ENCODE data around the gene ADCY4. TPM values are rescaled to one million over a fixed set of nuclear protein-coding genes. Genes with fewer than 3 reads are reported as not detected.
"Not testable (repeated sequence)": the region's sequence is repeated elsewhere in the genome, so short reads cannot be mapped to it uniquely, and the experiment has no call there.

The ADCY4 gene
- total RNA-seq, 1 experiment from 2014 or later, result under 0.01 TPM

DNA sequence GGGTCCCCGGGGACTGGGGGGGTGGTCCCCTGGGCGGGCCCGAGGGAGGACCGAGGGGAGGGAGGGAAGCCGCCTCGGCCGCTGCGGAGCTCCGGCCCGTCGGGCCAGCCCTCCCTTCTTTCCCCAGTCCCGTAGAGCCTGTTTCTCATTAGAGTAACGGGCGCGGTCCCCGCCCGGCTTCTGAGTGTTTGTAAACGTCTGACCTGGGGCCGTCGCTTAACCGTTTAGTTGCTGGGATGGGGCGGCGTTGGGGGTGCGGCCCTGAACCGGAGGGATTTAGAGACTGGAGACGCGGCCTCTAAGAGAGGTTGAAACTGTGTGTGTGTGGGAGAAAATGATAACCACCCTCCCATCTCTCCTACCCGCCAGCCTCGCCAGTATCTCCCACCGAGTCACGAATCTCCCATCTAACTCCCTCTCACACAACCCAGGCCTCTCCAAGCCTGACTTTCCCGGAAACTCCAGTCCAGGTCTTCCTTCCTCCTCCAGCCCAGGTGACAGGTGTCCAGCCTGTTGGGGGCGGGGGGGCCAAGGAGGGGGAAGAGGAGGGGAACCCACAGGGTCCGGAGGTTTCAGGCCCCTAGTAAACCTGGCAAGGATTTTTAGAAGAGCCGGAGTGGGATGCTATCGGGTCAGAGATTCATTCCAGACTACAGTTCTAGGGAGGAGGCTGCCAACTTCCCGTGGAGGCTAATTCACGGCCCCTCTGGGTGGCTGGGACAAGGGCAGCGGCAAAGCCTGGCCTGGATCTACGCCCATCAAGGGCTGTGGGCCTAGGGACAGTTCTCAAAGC is 32.0 kb upstream of the ADCY4 start:
- peak; percentile 89 for DNase-seq (ENCODE audit: low read depth)

DNA sequence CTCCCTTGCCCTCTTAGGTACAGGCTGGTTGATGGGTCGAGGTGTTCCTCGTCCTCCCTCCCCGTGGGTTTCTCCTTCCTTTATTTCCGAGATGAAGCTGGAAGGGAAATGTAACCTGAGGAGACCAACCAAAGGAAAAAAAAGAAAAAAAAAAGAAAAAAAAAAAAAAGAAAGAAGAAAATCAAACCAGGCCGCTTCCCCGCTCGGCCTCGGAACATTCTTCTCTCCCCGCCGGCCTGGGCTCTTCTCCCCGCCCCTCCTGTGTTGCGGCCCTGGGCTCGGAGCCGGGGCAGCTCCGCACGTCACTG is 31.5 kb upstream of the ADCY4 start:
- no peak for DNase-seq (ENCODE audit: low read depth)

DNA sequence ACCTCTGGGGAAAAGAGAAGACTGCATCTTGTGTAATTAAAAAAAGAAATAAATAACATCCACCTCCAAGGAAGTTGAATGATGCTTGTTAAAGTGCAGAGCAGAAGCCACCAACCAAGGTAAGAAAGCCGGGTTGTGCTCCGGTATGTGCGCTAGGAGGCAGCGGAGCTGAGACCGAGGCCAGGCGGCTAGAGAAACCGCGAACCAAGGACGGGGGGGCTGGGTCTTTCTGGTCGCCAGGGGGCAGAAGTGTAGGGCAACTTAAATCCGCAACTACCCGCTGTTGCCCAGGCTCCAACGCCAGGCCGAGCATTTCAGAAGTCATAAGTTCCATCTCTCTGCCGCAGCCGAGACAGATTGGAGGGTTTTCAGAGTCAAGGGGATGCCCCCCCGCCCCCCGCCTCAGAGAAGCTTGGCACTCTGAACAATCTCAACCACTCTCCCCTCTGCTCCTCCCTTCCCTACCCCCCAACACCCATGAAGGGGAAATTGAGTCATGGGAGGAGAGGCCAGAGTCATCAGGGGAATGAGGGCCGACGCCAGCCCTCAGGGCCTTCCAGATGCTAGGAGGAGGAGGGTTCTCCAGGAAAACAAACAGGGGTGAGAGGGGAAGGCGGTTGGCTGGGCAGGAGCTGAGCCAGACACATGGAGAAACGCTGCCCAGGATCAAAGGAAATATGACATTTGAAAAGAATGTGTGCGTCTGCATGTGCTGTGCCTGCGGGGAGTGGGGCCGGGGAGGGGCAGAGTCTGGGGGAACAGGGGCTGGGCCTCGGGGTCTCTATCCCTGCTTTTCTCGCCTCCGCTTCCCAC is 30.9 kb upstream of the ADCY4 start:
- DNase-seq (ENCODE audit: low read depth), result peak; percentile 83

DNA sequence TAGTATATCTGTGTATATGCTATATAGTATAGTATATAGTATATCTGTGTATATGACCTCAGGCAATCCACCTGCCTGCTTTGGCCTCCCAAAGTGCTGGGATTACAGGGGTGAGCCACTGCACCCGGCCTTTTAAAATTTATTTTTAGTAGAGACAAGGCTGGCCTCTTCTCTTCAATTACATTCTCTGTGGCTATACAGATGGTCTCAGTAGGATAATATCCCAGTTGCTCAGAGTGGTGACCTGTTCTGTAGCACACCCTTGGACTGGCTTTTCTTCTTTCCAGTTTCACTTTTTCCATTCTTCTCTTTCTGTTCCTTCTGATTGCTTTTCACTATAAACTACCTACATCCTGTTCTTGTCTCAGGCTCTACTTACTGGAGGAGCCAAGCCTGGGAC is 30.0 kb upstream of the ADCY4 start:
- DNase-seq (ENCODE audit: low read depth), result no peak

DNA sequence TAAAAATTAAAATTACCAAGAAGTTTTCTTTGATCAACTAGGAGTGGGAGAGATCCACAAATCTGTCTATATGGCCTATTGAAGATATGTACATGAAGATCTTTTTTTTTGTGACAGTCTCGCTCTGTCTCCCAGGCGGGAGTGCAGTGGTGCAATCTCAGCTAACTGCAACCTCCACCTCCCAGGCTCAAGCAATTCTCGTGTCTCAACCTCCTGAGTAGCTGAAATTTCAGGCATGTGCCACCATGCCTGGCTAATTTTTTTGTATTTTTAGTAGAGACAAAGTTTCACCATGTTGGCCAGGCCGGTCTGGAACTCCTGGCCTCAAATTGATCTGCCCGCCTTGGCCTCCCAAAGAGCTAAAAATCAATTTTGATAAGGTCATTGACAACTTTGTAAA is 28.5 kb upstream of the ADCY4 start:
- DNase-seq (ENCODE audit: low read depth), result no peak

DNA sequence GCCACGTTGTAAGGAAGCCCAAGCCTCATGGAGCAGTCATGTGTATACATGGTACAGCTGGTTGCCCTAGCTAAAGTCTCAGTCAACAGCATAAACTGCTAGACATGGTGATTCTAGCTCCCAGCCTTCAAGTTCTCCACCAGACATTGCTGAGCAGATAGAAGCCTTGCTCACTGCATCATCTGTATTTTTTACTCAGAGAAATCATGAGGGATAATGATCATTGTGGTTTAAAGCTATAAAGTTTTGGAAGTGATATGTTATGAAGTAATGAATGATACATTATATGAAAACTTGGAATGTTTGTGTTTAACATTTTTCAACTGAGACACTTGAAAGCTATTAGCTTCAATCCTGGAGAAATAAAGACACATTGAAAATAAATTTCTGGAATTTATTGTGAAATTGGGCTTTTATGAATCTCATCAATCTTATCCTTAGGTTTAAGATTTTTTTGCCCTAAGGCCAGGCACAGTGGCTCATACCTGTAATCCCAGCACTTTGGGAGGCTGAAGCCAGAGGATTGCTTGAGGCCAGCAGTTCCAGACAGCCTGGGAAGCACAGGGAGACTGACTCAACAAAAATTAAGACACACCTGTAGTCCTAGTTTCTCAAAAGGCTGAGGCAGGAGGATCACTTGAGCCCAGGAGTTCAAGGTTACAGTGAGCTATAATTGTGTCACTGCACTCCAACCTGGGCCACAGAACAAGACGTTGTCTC is 27.5 kb upstream of the ADCY4 start:
- no peak for DNase-seq (ENCODE audit: low read depth)

DNA sequence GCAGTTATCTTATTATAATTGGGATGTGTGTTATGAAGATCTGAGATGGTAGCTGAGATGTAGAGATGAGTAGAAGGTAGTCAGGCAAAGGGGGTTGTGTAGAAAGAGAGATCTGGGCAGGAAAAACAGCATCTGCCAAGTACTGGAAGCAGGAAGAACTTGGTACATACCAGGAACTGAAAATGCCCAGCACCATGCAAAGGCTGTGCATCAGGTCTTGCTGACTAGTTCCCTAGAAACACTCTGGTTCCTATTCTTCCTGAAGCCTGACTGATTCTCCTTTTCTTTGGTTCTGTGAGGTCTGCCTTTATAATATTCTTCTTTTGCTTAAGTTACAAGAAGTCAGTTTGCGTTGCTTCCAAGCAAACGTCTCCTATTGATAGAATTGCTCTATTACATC is 26.5 kb upstream of the ADCY4 start:
- no peak for DNase-seq (ENCODE audit: low read depth)

DNA sequence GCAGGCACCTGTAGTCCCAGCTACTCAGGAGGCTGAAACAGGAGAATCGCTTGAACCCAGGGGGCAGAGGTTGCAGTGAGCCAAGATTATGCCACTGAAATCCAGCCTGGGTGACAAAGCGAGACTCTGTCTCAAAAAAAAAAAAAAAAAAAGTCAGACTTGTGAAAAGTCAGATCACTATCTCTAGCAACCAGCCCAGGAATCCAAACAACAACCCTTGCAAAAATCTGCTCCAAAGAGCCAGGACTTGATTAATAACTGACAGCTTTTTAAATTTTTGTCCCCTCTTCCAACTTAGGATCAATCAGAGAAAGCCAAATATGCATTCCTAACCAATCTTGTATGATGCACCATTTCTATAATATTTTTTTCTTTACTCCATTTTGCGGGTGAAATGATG is 25.4 kb upstream of the ADCY4 start:
- DNase-seq (ENCODE audit: low read depth), result no peak

DNA sequence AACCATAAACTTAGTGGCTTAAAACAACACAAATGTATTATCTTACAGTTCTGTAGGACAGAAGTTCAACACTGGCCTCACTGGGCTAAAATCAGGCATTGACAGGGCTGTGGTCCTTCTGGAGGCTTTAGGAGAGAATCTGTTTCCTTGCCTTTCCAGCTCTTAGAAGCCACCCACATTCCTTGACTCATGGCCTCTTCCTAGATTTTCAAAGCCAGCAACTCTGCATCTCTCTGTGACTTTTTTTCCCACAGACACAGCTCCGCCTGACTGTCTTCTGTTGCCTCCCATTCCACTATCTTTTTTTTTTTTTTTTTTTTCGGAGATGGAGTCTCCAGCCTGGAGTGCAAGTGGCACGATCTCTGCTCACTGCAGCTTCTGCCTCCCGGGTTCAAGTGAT is 21.3 kb upstream of the ADCY4 start:
- DNase-seq (ENCODE audit: low read depth), result no peak

DNA sequence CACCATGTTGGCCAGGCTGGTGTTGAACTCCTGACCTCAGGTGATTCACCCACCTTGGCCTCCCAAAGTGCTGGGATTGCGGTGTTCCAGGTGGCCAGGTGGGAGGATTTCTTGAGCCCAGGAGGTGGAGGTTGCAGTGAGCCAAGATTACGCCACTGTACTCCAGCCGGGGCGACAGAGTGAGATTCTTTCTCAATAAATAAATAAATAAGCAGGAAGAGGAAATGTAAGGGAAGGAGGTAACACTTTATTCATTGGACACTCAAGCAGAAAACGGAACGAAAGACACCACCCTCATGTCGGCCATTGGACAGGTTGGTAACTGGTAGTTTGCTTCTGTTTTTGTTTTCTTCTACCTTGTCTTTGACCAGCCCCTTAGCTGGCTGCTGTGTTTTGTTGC is 20.1 kb upstream of the ADCY4 start:
- no peak for DNase-seq (ENCODE audit: low read depth)

DNA sequence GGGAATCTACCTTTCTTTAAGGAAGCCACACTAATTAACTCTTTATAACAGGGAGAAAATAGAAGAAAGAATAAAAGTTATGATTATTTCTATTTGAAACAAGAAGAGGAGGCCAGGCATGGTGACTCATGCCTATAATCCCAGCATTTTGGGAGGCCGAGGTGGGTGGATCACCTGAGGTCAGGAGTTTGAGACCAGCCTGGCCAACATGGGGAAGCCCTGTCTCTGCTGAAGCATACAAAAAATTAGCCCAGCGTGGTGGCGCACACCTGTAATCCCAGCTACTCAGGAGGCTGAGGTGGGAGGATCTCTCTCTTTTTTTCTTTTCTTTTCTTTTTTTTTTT is 19.6 kb upstream of the ADCY4 start:
- not testable (repeated sequence) for DNase-seq (ENCODE audit: low read depth)

DNA sequence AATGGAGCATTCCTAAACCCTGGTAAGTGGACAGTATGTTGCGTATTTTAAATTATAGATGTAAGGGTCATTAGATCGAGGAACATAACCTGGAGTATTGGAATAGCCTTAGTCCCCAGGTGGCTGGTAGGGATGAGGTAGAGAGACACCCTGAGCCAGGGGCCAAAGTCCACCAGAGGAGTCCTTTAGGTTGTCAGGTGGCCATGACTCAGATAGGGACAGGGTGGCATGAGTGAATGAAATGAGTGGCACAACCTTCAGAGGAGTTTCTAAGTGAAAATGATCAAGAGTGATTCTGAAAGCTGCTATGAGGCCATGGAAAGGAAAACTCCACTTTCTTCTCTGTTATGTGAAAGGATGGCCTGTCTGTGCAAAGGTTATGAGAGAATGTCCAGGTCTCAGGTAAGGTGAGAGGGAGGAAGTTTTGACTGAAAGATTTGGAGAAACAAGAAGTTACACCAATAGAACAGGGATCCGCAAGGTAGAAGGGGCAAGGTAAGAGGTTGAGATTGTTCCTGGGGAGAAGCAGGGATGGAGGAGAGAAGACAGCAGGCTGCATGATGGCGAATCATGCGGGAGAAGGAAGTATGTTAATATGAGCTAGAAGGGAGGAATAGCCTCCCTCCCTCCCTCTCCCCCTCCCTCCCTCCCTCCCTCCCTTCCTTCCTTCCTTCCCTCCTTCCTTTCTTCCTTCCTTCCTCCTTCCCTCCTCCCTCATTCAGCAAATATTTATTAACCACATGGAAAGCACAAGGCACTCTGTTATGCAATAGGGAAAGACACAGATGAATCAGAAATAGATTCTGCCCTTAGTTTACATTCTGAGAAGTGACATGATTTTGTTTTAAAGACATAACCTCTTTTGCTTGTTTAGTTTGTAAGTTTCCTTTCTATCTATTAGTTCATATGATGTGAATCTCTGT is 18.9 kb upstream of the ADCY4 start:
- peak; percentile 47 for DNase-seq (ENCODE audit: low read depth)

DNA sequence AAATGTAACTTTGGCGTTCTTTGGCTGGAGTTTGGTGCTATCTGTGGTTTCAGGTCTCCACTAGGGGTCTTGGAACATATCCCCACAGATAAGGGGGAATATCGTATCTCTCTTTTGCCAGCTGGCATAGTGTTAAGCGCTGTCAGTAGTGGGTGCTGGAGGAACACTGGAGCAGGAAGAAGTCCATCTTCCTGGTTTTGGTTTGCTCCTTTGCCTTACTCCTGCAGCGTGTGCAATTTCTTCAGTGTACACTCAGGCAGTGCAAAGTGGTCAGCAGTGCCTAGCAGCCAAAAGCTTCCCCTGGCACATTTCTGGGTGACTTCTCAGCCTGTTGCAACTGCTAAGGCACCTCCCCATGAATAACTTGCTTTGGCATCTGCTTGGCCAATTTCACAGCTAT is 16.6 kb upstream of the ADCY4 start:
- peak; percentile 50 for DNase-seq (ENCODE audit: low read depth)

DNA sequence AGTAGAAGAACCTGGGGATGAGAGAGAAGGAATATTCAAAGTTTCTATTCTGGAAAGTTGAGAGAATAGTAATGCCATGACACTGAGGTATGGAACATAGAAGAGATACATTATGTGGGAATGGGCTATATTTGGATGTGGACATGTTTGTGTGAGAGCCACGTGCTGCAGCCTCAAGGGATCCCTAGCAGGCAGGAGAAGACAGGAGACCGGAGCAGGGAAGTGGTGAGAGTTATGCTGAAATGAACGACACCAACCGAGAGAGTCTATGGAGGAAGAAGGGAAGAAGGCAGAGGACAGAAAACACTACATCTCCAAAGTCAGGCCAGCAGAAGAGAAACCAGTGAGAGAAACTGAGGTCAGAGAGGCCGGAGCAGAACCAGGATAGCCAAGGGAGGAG is 14.9 kb upstream of the ADCY4 start:
- no peak for DNase-seq (ENCODE audit: low read depth)

DNA sequence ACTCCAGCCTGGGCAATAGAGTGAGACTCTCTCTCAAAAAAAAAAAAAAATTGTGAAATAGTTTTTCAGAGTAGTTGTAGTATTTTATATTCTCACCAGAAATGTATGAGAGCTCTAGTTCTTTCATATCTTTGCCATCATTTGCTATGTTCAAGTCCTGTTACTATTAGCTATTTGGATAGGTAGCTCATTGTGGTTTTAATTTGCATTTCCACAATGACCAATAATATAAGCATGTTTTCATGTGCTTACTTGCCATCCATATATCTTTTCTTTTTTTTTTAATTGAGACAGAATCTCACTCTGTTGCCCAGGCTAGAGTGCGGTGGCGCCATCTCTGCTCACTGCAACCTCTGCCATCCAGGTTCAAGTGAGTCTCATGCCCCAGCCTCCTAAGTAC is 13.3 kb upstream of the ADCY4 start:
- DNase-seq (ENCODE audit: low read depth), result no peak

DNA sequence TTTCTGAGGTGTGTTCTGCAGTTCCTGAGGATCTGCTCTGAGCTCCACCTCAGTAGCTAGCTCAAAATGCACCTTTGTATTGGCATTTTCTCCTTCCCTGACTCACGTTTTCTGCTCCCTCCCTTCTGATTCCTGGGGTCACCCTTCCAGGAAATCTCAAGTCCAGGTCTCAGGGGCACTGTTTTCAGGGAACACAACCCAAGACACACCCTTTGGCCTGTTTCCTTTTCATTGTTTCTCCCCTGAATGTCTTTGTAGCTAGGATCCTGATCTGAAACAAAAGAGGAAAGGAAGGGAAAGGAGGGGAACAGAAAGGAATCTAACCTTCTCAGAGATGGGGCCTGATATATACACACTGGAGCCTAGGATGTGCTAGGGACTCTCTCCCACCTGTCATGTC is 12.3 kb upstream of the ADCY4 start:
- DNase-seq (ENCODE audit: low read depth), result no peak

DNA sequence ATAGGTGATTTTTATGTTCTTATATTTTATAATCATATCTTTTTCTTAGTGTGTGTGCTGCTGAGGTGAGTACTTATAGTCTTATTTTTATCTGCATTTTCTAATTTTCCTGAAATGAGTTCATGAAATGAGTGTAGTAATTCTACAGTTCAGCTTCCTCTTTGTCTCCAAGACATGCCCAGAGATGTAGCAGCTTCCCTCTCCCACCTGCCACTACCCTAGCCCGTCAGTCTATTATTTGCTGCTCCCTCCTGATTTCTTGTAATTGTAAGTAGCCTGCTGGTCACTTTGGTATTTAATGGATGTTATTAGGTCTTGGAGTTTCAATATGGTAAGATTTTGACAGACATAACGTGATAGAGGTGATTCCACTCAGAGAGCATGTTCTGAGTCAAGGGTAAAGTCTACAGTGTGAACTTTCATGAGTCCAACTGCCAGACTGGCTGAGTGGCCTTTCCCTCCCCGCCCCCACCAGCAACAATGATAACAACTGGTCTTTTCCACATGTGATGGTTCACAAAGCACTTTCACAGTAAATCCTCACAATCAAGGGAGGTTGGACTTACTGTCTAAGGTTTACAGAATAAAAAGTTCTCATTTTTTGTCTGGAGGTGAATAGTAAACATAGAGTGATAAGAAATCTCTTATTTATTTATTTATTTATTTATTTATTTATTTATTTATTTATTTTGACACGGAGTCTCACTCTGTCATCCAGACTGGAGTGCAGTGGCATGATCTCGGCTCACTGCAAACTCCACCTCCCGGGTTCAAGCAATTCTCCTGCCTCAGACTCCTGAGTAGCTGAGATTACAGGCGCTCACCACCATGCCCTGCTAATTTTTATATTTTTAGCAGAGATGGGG is 9.2 kb upstream of the ADCY4 start:
- DNase-seq (ENCODE audit: low read depth), result no peak

DNA sequence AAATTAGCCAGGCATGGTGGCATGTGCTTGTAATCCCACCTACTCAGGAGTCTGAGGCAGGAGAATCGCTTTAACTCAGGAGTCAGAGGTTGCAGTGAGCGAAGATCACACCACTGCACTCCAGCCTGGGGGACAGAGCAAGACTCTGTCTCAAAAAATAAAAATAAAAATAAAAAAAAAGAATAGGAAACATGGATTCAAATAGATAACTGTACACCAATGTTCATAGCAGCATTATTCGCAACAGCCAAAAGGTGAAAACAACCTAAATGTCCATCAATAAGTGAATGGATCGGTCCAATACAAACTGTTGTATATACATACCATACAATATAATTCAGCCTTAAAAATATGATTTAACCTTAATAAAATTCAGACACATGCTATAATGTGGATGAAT is 8.0 kb upstream of the ADCY4 start:
- no peak for DNase-seq (ENCODE audit: low read depth)

DNA sequence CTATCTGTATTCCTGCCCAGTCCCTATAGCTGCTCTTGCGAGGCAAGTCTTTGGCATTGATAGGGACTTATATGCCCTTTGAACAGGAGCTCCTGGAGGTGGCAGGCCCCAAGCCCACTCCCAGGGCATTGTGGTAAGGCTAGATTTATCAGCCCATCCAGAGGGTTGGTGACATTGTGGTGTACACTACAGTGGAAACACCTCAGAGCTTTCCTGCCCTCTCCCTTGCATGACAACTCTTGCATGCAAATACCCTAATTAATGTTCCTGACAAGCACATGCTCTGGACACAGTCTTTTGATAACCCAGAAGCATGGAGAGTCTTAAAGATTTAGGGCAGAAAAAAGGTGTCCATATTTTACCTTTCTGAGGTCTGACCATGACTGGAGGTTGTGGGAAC is 5.7 kb upstream of the ADCY4 start:
- DNase-seq (ENCODE audit: low read depth), result no peak

DNA sequence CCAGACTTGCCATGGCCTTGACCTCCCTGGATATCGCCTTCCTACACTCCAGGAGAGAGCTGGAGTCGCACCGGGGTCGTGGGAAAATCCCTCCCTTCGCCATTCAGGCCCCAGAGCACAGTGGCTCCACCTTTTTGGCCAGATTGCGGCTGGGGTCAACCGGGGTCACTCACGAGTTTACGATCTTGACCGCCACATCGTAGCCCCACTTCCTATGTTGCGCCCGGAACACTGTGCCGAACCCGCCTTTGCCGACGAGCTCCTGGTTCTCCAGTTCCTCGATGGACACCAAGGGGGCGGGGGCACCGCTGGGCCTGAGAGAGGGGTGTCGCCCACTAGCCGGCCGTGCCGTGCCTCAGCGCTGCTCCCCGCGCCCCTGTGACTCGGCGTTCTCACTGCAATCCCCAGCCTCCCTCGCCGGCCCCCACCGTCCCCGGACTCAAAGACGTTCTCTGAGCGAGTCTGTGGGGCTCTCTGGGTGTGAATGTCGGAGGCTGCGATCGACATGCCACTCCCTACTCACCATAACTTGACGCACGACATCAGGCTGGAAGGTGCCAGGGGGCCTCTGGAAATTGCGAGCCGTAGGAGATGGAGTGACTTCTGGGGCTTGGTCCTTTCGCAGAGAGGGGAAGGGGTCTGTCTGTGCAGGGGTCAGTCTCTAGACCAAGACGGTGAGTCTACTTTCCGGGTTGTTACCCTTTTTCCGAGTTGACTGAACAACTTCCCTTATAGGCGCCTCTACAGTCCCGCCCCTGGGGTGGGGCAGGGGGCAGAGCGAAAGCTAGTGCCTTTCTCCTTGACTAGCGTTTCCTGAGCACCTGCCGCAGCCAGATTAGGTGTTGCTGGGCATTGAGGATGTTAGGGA is 4.6 kb upstream of the ADCY4 start, which contains the start of gene RIPK3:
Gene RIPK3, minus strand, starts transcription at position 708 of the 868 bp plus-strand sequence. Its CDS starts 165 bp downstream, at position 543.
- no peak for DNase-seq (ENCODE audit: low read depth)
